HepG2 (cell line): Measurements from ENCODE around the gene ANKLE1. TPM values are rescaled to one million over a fixed set of nuclear protein-coding genes. Genes with fewer than 3 reads are reported as not detected.

Source experiments
- ATAC-seq: fragments of 200-7000 bp; cut with Tn5 transposase; 3 replicates; pipeline ENCODE4 v1.9.1; 2020; ENCODE audit warnings: mild to moderate bottlenecking, moderate library complexity
- BruUV-seq: library from RNA; stranded (reverse); fragments of 400-500 nt; replicated peaks from 2 replicates; lab custom pipeline; 2021; lab: Mats Ljungman, UMichigan
- CTCF ChIA-PET: fragments of 300-600 bp; formaldehyde crosslinking; extraction: SDS; loops from one replicate; lab custom pipeline; 2021; ENCODE audit warnings: low total read pairs, inconsistent platforms, low intra/inter-chr PET ratio; lab: Yijun Ruan, JAX
- POLR2A ChIA-PET: fragments of 350-600 bp; sonication (Branson Sonifier 250); formaldehyde crosslinking; loops from one replicate; lab custom pipeline; 2020; ENCODE audit warnings: antibody characterized with exemption, inconsistent platforms; lab: Yijun Ruan, JAX
- DNase-seq: peaks from one replicate; pipeline ENCODE4 v3.0.0-alpha.2; 2015; ENCODE audit warnings: low spot score
- FAIRE-seq: peaks from 3 replicates; lab custom pipeline; 2011; peaks lifted over from hg19 to GRCh38; lab: Jason Lieb, UNC
- H2AFZ ChIP-seq: one replicate; pipeline ENCODE4 v1.6.1; 2011; ENCODE audit warnings: low read length, inconsistent platforms
- H3K27ac ChIP-seq: fragments of 300-600 bp; 3 replicates; pipeline ENCODE4 v1.8.0; 2011; ENCODE audit warnings: mixed run types, mild to moderate bottlenecking, mixed read lengths, low read length, inconsistent platforms; ENCODE audit not compliant: insufficient read depth; ENCODE audit errors: extremely low read length
- H3K27me3 ChIP-seq, 2 experiments: fragments of 200-600 bp in 1 of 2; 2 replicates in 1 of 2; 3 replicates in 1 of 2; pipeline versions ENCODE4 v1.6.0 to v1.8.0; 2011; ENCODE audit warnings: low read length in 2 of 2, mild to moderate bottlenecking in 2 of 2, moderate library complexity in 2 of 2, inconsistent platforms in 1 of 2; ENCODE audit not compliant: insufficient read depth in 2 of 2, control insufficient read depth in 1 of 2
- H3K36me3 ChIP-seq, 2 experiments: fragments of 200-600 bp in 1 of 2; replicated peaks in 1 of 2; 2 replicates in 1 of 2; 3 replicates in 1 of 2; pipeline versions ENCODE4 v1.5.1 to v1.8.0; 2011; ENCODE audit warnings: low read length in 2 of 2, inconsistent platforms in 1 of 2; ENCODE audit not compliant: insufficient read depth in 2 of 2, control insufficient read depth in 1 of 2
- H3K4me1 ChIP-seq: 2 replicates; pipeline ENCODE4 v1.5.1; 2012; ENCODE audit warnings: low read length, inconsistent platforms; ENCODE audit not compliant: insufficient read depth
- H3K4me2 ChIP-seq: 2 replicates; pipeline ENCODE4 v1.6.0; 2011; ENCODE audit warnings: low read depth, low read length, inconsistent platforms
- H3K4me3 ChIP-seq, 3 experiments: fragments of 200-600 bp in 1 of 3; sonication (generic), shearing (Covaris generic) in 1 of 3; replicated peaks in 1 of 3; 2 replicates each; pipeline ENCODE4 v1.5.1; 2011 to 2016; ENCODE audit warnings: low read length in 3 of 3, inconsistent platforms in 2 of 3, low read depth in 2 of 3, mild to moderate bottlenecking in 2 of 3, control low read depth in 1 of 3, mixed read lengths in 1 of 3; ENCODE audit not compliant: insufficient read depth in 1 of 3
- H3K79me2 ChIP-seq: one replicate; pipeline ENCODE4 v1.6.1; 2011; ENCODE audit warnings: low read length, inconsistent platforms; ENCODE audit not compliant: insufficient read depth
- H3K9ac ChIP-seq: 2 replicates; pipeline ENCODE4 v1.6.0; 2011; ENCODE audit warnings: mild to moderate bottlenecking, low read depth, low read length, inconsistent platforms; ENCODE audit not compliant: insufficient read depth
- H3K9me3 ChIP-seq: 2 replicates; pipeline ENCODE4 v1.5.1; 2012; ENCODE audit warnings: mild to moderate bottlenecking, low read length
- H4K20me1 ChIP-seq: 2 replicates; pipeline ENCODE4 v1.6.0; 2011; ENCODE audit warnings: inconsistent platforms, mild to moderate bottlenecking, low read length, moderate library complexity; ENCODE audit not compliant: insufficient read depth
- ARNTL ChIP-seq: sonication (generic); formaldehyde crosslinking; IDR thresholded peaks from 2 replicates; pipeline ENCODE4 v1.4.0; 2020; ENCODE audit warnings: mild to moderate bottlenecking, missing genetic modification reagents
- BCL6 ChIP-seq: IDR thresholded peaks from 2 replicates; pipeline ENCODE4 v1.6.1; 2016; ENCODE audit warnings: missing genetic modification reagents, missing compliant biosample characterization
- FOSL2 ChIP-seq: sonication (generic); formaldehyde crosslinking; IDR thresholded peaks from 2 replicates; pipeline ENCODE4 v1.4.0; 2020; ENCODE audit warnings: missing genetic modification reagents
- GABPB1 ChIP-seq: IDR thresholded peaks from 2 replicates; pipeline ENCODE4 v1.6.1; 2016; ENCODE audit warnings: mild to moderate bottlenecking, missing genetic modification reagents, moderate library complexity, missing compliant biosample characterization
- HMG20A ChIP-seq: IDR thresholded peaks from 2 replicates; pipeline ENCODE4 v1.6.1; 2016; ENCODE audit warnings: borderline replicate concordance
- MEF2D ChIP-seq: sonication (generic); formaldehyde crosslinking; IDR thresholded peaks from 2 replicates; pipeline ENCODE4 v1.5.1; 2020; ENCODE audit warnings: mild to moderate bottlenecking, missing genetic modification reagents
- NFE2 ChIP-seq: sonication (generic); formaldehyde crosslinking; IDR thresholded peaks from 2 replicates; pipeline ENCODE4 v1.4.0; 2020; ENCODE audit warnings: missing genetic modification reagents
- RARG ChIP-seq: sonication (generic); formaldehyde crosslinking; IDR thresholded peaks from 2 replicates; pipeline ENCODE4 v1.4.0; 2020; ENCODE audit warnings: low read depth, mild to moderate bottlenecking, missing genetic modification reagents
- SCMH1 ChIP-seq: sonication (generic); formaldehyde crosslinking; IDR thresholded peaks from 2 replicates; pipeline ENCODE4 v1.9.0; 2021; ENCODE audit warnings: missing genetic modification reagents, mild to moderate bottlenecking, borderline replicate concordance
- ZHX1 ChIP-seq: sonication (generic); formaldehyde crosslinking; IDR thresholded peaks from 2 replicates; pipeline ENCODE4 v1.8.1; 2022; ENCODE audit warnings: low read depth, mild to moderate bottlenecking, missing genetic modification reagents
- ZNF143 ChIP-seq: sonication (generic); formaldehyde crosslinking; IDR thresholded peaks from 2 replicates; pipeline ENCODE4 v1.4.0; 2020; ENCODE audit warnings: missing genetic modification reagents
- ZNF569 ChIP-seq: sonication (generic); formaldehyde crosslinking; IDR thresholded peaks from 2 replicates; pipeline ENCODE4 v1.5.0; 2020; ENCODE audit warnings: mild to moderate bottlenecking, missing genetic modification reagents, moderate library complexity, borderline replicate concordance
- ZNF598 ChIP-seq: sonication (generic); formaldehyde crosslinking; IDR thresholded peaks from 2 replicates; pipeline ENCODE4 v1.5.1; 2020; ENCODE audit warnings: mild to moderate bottlenecking, missing genetic modification reagents, borderline replicate concordance
- ZSCAN30 ChIP-seq: sonication (generic); formaldehyde crosslinking; IDR thresholded peaks from 2 replicates; pipeline ENCODE4 v1.5.0; 2020; ENCODE audit warnings: mild to moderate bottlenecking, missing genetic modification reagents
- WGBS: methylation state at CpG from one replicate; pipeline ENCODE4 v1.1.6; 2017; ENCODE audit warnings: low lambda C conversion rate; 5-methylcytosine and 5-hydroxymethylcytosine counted together
- in situ Hi-C: cut with HindIII; loops from 2 replicates; pipeline ENCODE4 v1.10.0; 2017; ENCODE audit warnings: low pct_unique_long_range_greater_than_20kb; ENCODE audit not compliant: extremely low pct_ligation_motif_present
- intact Hi-C: fragments of 100-400 bp; cut with micrococcal nuclease; formaldehyde crosslinking; loops from one replicate; pipeline ENCODE4 v1.10.0; 2022; ENCODE audit not compliant: unreplicated experiment
- polyA plus RNA-seq, 8 experiments: library from polyadenylated mRNA; depleted of rRNA in 3 of 8; stranded (reverse) in 7 of 8; unstranded in 1 of 8; fragments of >200 nt; fragmentation: Illumina TruSeq in 4 of 8; extraction: Trizol in 4 of 8; gene quantifications; 2 replicates each; pipeline versions ENCODE4 v1.2.1 to v1.2.3, GENCODE V29; 2011 to 2016; ENCODE audit warnings: low read depth in 4 of 8, missing spikeins in 1 of 8, mixed read lengths in 1 of 8; ENCODE audit not compliant: insufficient read depth in 1 of 8
- total RNA-seq, 5 experiments: library from RNA; depleted of rRNA; stranded (reverse); fragments of >200 nt; fragmentation: Illumina TruSeq; extraction: Trizol; gene quantifications; 2 replicates each; pipeline ENCODE4 v1.2.3, GENCODE V29; 2016; ENCODE audit warnings: low read depth in 1 of 5
- TF ChIP-seq, protein P1 (sequence below): sonication (generic); formaldehyde crosslinking; IDR thresholded peaks from 2 replicates; pipeline ENCODE4 v1.5.0; 2020; ENCODE audit warnings: mild to moderate bottlenecking, missing genetic modification reagents
- TF ChIP-seq, protein P2 (sequence below): sonication (generic); formaldehyde crosslinking; IDR thresholded peaks from 2 replicates; pipeline ENCODE4 v1.4.0; 2020; ENCODE audit warnings: missing genetic modification reagents
- TF ChIP-seq, protein P3 (sequence below): sonication (generic); formaldehyde crosslinking; IDR thresholded peaks from 2 replicates; pipeline ENCODE4 v1.5.1; 2020; ENCODE audit warnings: missing genetic modification reagents, mild to moderate bottlenecking, borderline replicate concordance

ANKLE1 gene
- total and polyA plus RNA-seq, 2 of the 13 experiments (the other 11 are each of a cell fraction or from before 2014, with no cell fraction given): 0.69 to 1.5 TPM

GRCh38 chr19:17266026-17266425 lies 15.7 kb upstream of the ANKLE1 start:
- no peak overlapping the region for H3K4me2 ChIP-seq
- no peak overlapping the region for H2AFZ ChIP-seq
- no peak overlapping the region for H3K4me3 ChIP-seq
- H3K4me1 ChIP-seq: peaks cover 46% of the 10 kb centered on the region
- H4K20me1 ChIP-seq: no peaks in the 10 kb centered on the region
- no peak for ATAC-seq
- no TSS peak for BruUV-seq
- CTCF ChIA-PET: no interaction called here
- FAIRE-seq: no peak
- H3K27ac ChIP-seq: no peak overlapping the region
- in situ Hi-C loops: no loop called here
- no peak overlapping the region for H3K9ac ChIP-seq
- intact Hi-C loops: loop anchor here (5.0 kb wide), 1 partner anchor 39 kb away; the partner anchor contains the start of gene OCEL1
- DNase-seq: no peak
- peaks cover 13% of the 10 kb centered on the region for H3K79me2 ChIP-seq
- 76% methylated on average over 7 of the region's 7 CpGs for WGBS
- POLR2A ChIA-PET: interaction anchor here (1.8 to 3.4 kb wide), 3 partner anchors 17 to 51 kb away, joined by 7 to 16 read pairs (median 13); partner anchors contain the start of genes DDA1 and USE1
- peaks cover 0 to 6% of the 10 kb centered on the region in 2 experiments; a peak in 2 of 5 replicates for H3K27me3 ChIP-seq
- H3K36me3 ChIP-seq: peaks cover 0 to 7% of the 10 kb centered on the region in 2 experiments; a peak in 2 of 5 replicates
- H3K9me3 ChIP-seq: no peaks in the 10 kb centered on the region
- TF ChIP-seq, protein P1, sequence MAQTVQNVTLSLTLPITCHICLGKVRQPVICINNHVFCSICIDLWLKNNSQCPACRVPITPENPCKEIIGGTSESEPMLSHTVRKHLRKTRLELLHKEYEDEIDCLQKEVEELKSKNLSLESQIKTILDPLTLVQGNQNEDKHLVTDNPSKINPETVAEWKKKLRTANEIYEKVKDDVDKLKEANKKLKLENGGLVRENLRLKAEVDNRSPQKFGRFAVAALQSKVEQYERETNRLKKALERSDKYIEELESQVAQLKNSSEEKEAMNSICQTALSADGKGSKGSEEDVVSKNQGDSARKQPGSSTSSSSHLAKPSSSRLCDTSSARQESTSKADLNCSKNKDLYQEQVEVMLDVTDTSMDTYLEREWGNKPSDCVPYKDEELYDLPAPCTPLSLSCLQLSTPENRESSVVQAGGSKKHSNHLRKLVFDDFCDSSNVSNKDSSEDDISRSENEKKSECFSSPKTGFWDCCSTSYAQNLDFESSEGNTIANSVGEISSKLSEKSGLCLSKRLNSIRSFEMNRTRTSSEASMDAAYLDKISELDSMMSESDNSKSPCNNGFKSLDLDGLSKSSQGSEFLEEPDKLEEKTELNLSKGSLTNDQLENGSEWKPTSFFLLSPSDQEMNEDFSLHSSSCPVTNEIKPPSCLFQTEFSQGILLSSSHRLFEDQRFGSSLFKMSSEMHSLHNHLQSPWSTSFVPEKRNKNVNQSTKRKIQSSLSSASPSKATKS: no peak
- TF ChIP-seq ZNF569 (CRISPR knock-in tag) (no peak), HMG20A (CRISPR knock-in tag) (no peak), MEF2D (CRISPR knock-in tag) (no peak), BCL6 (CRISPR knock-in tag) (no peak), ARNTL (CRISPR knock-in tag) (no peak), NFE2 (CRISPR knock-in tag) (no peak), RARG (CRISPR knock-in tag) (no peak), FOSL2 (no peak), ZSCAN30 (CRISPR knock-in tag) (no peak), ZHX1 (CRISPR knock-in tag) (no peak), ZNF143 (no peak), ZNF598 (CRISPR knock-in tag) (no peak), GABPB1 (no peak), SCMH1 (no peak)
- TF ChIP-seq, protein P2, sequence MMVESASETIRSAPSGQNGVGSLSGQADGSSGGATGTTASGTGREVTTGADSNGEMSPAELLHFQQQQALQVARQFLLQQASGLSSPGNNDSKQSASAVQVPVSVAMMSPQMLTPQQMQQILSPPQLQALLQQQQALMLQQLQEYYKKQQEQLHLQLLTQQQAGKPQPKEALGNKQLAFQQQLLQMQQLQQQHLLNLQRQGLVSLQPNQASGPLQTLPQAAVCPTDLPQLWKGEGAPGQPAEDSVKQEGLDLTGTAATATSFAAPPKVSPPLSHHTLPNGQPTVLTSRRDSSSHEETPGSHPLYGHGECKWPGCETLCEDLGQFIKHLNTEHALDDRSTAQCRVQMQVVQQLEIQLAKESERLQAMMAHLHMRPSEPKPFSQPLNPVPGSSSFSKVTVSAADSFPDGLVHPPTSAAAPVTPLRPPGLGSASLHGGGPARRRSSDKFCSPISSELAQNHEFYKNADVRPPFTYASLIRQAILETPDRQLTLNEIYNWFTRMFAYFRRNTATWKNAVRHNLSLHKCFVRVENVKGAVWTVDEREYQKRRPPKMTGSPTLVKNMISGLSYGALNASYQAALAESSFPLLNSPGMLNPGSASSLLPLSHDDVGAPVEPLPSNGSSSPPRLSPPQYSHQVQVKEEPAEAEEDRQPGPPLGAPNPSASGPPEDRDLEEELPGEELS: no peak
- TF ChIP-seq, protein P3, sequence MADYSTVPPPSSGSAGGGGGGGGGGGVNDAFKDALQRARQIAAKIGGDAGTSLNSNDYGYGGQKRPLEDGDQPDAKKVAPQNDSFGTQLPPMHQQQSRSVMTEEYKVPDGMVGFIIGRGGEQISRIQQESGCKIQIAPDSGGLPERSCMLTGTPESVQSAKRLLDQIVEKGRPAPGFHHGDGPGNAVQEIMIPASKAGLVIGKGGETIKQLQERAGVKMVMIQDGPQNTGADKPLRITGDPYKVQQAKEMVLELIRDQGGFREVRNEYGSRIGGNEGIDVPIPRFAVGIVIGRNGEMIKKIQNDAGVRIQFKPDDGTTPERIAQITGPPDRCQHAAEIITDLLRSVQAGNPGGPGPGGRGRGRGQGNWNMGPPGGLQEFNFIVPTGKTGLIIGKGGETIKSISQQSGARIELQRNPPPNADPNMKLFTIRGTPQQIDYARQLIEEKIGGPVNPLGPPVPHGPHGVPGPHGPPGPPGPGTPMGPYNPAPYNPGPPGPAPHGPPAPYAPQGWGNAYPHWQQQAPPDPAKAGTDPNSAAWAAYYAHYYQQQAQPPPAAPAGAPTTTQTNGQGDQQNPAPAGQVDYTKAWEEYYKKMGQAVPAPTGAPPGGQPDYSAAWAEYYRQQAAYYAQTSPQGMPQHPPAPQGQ (CRISPR knock-in tag): no peak
